Uterus (tissue), 4 donors: ENCODE data around the gene COL5A3. TPM values are rescaled to one million over a fixed set of nuclear protein-coding genes. Genes with fewer than 3 reads are reported as not detected.

ENCODE experiments used
- DNase-seq, 2 donors: peaks; one replicate each; pipeline ENCODE4 v3.0.0-alpha.2; 2019 to 2020
- H3K27ac ChIP-seq, 2 donors: fragments of 200-600 bp; sonication (generic); 1 replicate in 1 of 2; 2 replicates in 1 of 2; pipeline ENCODE4 v1.5.1; 2016 to 2018
- H3K27me3 ChIP-seq, 2 donors: fragments of 200-600 bp; sonication (generic); one replicate each; pipeline ENCODE4 v1.5.1; 2018 to 2019; ENCODE audit warnings: control low read depth in 1 of 2
- H3K36me3 ChIP-seq, 2 donors: fragments of 200-600 bp; sonication (generic); one replicate each; pipeline ENCODE4 v1.5.1; 2019; ENCODE audit warnings: control low read depth in 1 of 2
- H3K4me1 ChIP-seq, 2 donors: fragments of 200-600 bp; sonication (generic); one replicate each; pipeline ENCODE4 v1.5.1; 2018 to 2019; ENCODE audit warnings: control low read depth in 1 of 2
- H3K4me3 ChIP-seq, 2 donors: fragments of 200-600 bp; sonication (generic); 1 replicate in 1 of 2; 2 replicates in 1 of 2; pipeline ENCODE4 v1.5.1; 2018 to 2019; ENCODE audit warnings: mild to moderate bottlenecking in 1 of 2
- H3K9me3 ChIP-seq, 2 donors: fragments of 200-600 bp; sonication (generic); one replicate each; pipeline ENCODE4 v1.5.1; 2019; ENCODE audit warnings: control low read depth in 1 of 2
- CTCF ChIP-seq, 4 experiments: fragments of 200-600 bp in 2 of 4; fragments of 450-650 bp in 2 of 4; sonication (generic) in 2 of 4; IDR thresholded peaks; one replicate each; pipeline ENCODE4 v1.5.1; 2016 to 2019; ENCODE audit warnings: antibody characterized with exemption in 4 of 4, mild to moderate bottlenecking in 2 of 4, moderate library complexity in 1 of 4
- POLR2A ChIP-seq, 2 donors: fragments of 450-650 bp; IDR thresholded peaks; one replicate each; pipeline ENCODE4 v1.6.1; 2016; ENCODE audit warnings: antibody characterized with exemption in 2 of 2, mild to moderate bottlenecking in 1 of 2, moderate library complexity in 1 of 2
- intact Hi-C: fragments of 100-400 bp; cut with DNase I; formaldehyde crosslinking; loops from one replicate; pipeline ENCODE4 v1.15.1; 2023; ENCODE audit warnings: low total_unique reads
- total RNA-seq, 4 donors: library from RNA; depleted of rRNA in 3 of 4; stranded (reverse); fragments of >200 nt in 3 of 4; gene quantifications; one replicate each; pipeline versions ENCODE4 v1.1.0 to v1.2.4, GENCODE V29; 2014 to 2023
- donor health status: DM: yes; HTN: yes; CAD: no.

The COL5A3 gene
- total RNA-seq, 4 donors from 2014 or later = 12.6 to 43.3 (median 25.6) TPM

DNA sequence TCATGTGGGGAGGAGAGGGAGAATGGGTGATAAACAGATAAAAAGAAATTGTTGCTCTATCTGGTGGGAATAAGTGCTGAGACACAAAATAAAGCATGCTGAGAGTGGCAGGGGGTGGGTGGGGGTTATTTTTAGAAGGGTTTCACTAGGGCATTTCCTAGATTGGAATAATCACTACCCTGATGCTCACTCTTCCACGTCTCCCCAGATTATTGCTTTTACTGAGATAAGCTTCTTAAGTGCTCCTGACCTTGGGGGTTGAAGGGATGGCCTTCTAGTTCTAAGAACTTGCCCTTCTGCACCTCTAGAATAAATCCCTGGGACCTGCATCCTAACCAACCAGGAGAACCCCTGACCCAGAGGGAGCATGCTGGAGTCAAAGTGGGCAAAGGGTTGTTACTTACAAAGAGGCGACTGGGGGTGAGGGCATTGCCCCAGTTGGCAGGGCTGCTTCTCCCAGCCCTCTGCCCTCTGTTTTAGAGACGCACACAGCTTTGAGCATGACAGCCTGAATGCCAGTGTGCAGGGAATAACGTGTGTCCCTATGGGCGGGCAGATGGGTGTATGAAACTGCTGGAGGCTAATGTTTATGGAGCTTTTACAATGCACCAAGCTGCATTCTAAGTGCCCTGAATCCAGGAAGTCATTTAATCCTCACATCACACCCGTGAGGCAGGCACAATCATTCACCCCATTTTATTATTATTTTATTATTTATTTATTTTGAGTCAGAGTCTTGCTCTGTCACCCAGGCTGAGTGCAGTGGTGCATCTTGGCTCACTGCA lies 3.7 kb upstream of the COL5A3 start:
- no peak for DNase-seq
- H3K9me3 ChIP-seq = no peaks in the 10 kb centered on the region
- no peaks in the 10 kb centered on the region for H3K36me3 ChIP-seq
- no peak overlapping the region for H3K4me3 ChIP-seq
- H3K27ac ChIP-seq = no peak overlapping the region
- TF ChIP-seq CTCF (IDR thresholded peaks at IDR 0.05) (no peak), POLR2A (IDR thresholded peaks at IDR 0.05) (no peak)
- intact Hi-C loops = no loop called here
- no peaks in the 10 kb centered on the region for H3K27me3 ChIP-seq
- H3K4me1 ChIP-seq = peaks cover 0 to 11% of the 10 kb centered on the region in 2 donors

DNA sequence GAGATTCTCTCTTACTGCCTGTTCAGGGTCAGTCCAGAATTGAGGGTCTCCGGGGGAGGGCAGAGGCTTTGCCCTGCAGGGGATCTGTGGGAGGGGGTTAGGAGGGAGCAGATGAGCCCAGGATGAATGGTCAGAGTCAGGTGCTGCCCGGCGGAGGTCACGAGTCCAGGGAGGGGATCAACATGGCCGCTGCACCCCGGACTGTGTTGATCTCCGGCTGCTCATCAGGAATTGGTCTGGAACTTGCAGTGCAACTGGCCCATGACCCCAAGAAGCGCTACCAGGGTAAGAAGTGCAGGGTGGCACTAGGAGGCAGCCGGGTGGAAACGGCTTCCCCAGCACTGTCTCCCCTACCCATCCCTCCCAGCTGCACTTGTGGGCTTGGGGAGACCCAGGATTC lies 3.0 kb upstream of the COL5A3 start, which contains the start of gene RDH8:
Gene RDH8 (plus strand): TSS at position 168 of the 400 bp plus-strand sequence. CDS start 15 bp downstream, at position 183.
- Histone ChIP-seq H3K27me3 (no peaks in the 10 kb centered on the region), H3K4me1 (peaks cover 0 to 11% of the 10 kb centered on the region in 2 donors), H3K4me3 (no peak within 1 kb of the TSS), H3K27ac (no peak within 1 kb of the TSS), H3K36me3 (no peaks in the 10 kb centered on the region), H3K9me3 (no peaks in the 10 kb centered on the region)
- TF ChIP-seq CTCF (IDR thresholded peaks at IDR 0.05) = no peak
- TF ChIP-seq POLR2A (IDR thresholded peaks at IDR 0.05) = no peak
- intact Hi-C loops = no loop called here
- DNase-seq = no peak

DNA sequence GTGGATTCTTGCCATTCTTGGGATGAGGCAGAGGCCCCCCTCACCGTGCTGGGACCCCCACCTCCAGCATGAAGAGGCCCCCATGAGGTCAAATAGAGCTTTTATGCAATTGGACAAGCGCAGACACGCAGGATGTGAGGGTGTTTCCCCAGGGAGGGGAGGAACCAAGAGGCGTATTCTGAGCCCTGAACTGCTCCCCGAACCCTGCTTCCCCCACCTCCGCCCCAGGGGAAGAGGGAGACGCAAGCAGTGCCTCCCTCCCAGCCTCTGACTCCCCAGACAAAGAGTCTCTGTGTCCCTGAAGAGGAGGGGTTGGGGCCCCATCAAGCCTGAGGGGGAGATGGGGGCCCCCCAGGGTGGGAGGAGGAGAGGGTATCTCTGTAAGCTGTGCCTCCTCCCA lies 1.7 kb upstream of the COL5A3 start:
- Histone ChIP-seq H3K27ac (no peak overlapping the region), H3K4me1 (peaks cover 0 to 11% of the 10 kb centered on the region in 2 donors), H3K27me3 (no peaks in the 10 kb centered on the region), H3K4me3 (no peak overlapping the region), H3K9me3 (no peaks in the 10 kb centered on the region), H3K36me3 (no peaks in the 10 kb centered on the region)
- no peak for TF ChIP-seq POLR2A (IDR thresholded peaks at IDR 0.05)
- DNase-seq = no peak
- intact Hi-C loops = no loop called here

DNA sequence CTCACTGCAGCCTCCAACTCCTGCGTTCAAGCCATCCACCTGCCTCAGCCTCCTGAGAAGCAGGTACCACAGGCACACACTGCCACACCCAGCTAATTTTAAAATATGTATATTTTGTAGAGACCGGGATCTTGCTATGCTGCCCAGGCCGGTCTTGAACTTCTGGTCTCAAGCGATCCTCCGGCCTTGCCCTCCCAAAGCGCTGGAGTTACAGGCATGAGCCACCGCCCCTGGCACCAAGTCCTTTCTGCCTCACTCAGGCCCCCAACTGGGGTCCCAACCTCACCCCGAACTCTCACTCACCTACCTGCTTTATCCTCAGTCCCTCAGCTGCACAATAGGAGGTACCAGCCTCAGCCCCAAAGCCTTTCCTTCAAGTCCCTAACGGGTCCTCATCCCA lies 635 bp upstream of the COL5A3 start:
- H3K27me3 ChIP-seq = no peaks in the 10 kb centered on the region
- H3K4me3 ChIP-seq = peak overlapping the region in 1 of 2 donors; percentile 34
- peak overlapping the region; percentile 32 to 88 for H3K27ac ChIP-seq
- TF ChIP-seq POLR2A (IDR thresholded peaks at IDR 0.05) = no peak
- TF ChIP-seq CTCF (IDR thresholded peaks at IDR 0.05) = no peak
- intact Hi-C loops = no loop called here
- peaks cover 0 to 11% of the 10 kb centered on the region in 2 donors for H3K4me1 ChIP-seq
- no peaks in the 10 kb centered on the region for H3K9me3 ChIP-seq
- H3K36me3 ChIP-seq = no peaks in the 10 kb centered on the region
- no peak for DNase-seq

GRCh38 chr19:10009714-10010224 lies 535 bp downstream of the COL5A3 start:
- peak overlapping the region; percentile 83 to 88 for H3K27ac ChIP-seq
- H3K36me3 ChIP-seq = no peaks in the 10 kb centered on the region
- intact Hi-C loops = no loop called here
- no peak for DNase-seq
- H3K9me3 ChIP-seq = no peaks in the 10 kb centered on the region
- H3K4me3 ChIP-seq = peak overlapping the region; percentile 34 to 35
- no peak for TF ChIP-seq POLR2A (IDR thresholded peaks at IDR 0.05)
- no peak for TF ChIP-seq CTCF (IDR thresholded peaks at IDR 0.05)
- H3K4me1 ChIP-seq = peaks cover 0 to 11% of the 10 kb centered on the region in 2 donors
- H3K27me3 ChIP-seq = no peaks in the 10 kb centered on the region
